GM12878 (cell line): ENCODE measurements around the gene PNPLA8. TPM values are rescaled to one million over a fixed set of nuclear protein-coding genes. Genes with fewer than 3 reads are reported as not detected.

Experiments used
- ATAC-seq: fragments of 200-7000 bp; cut with Tn5 transposase; 3 replicates; pipeline ENCODE4 v1.9.1; 2020; ENCODE audit warnings: mild to moderate bottlenecking, moderate library complexity
- BruUV-seq: library from RNA; stranded (reverse); fragments of 400-500 nt; replicated peaks from 2 replicates; lab custom pipeline; 2021; lab: Mats Ljungman, UMichigan
- CTCF ChIA-PET: fragments of 300-600 bp; sonication (Branson Sonifier 250); formaldehyde crosslinking; extraction: SDS; loops from one replicate; lab custom pipeline; 2021; ENCODE audit warnings: inconsistent platforms; lab: Yijun Ruan, JAX
- POLR2A ChIA-PET: fragments of 350-600 bp; formaldehyde crosslinking; extraction: SDS; loops from one replicate; lab custom pipeline; 2021; ENCODE audit warnings: inconsistent platforms; lab: Charles Lee
- RAD21 ChIA-PET: fragments of 300-600 bp; sonication (Branson Sonifier 250); formaldehyde crosslinking; loops from one replicate; lab custom pipeline; 2023; ENCODE audit warnings: antibody characterized with exemption; ENCODE audit not compliant: unreplicated experiment; lab: Charles Lee
- SMC1A ChIA-PET: fragments of 300-600 bp; sonication (Branson Sonifier 250); formaldehyde crosslinking; loops from one replicate; lab custom pipeline; 2023; ENCODE audit not compliant: unreplicated experiment, uncharacterized antibody; lab: Charles Lee
- DNase-seq: peaks from one replicate; pipeline ENCODE4 v3.0.0-alpha.2; 2011; ENCODE audit warnings: low read depth, low spot score
- FAIRE-seq: peaks from 3 replicates; lab custom pipeline; 2011; peaks lifted over from hg19 to GRCh38; lab: Jason Lieb, UNC
- H2AFZ ChIP-seq: 2 replicates; pipeline ENCODE4 v1.6.0; 2011; ENCODE audit warnings: low read depth, low read length, control low read depth; ENCODE audit not compliant: control insufficient read depth
- H3K27ac ChIP-seq: 2 replicates; pipeline ENCODE4 v1.5.1; 2011; ENCODE audit warnings: control low read depth; ENCODE audit not compliant: control insufficient read depth, insufficient read depth
- H3K27me3 ChIP-seq, 2 experiments: replicated peaks in 1 of 2; 2 replicates each; pipeline versions ENCODE4 v1.6.0 to v1.6.1; 2011; ENCODE audit warnings: low read length in 1 of 2; ENCODE audit not compliant: control insufficient read depth in 2 of 2, insufficient read depth in 2 of 2
- H3K36me3 ChIP-seq, 2 experiments: 2 replicates each; pipeline ENCODE4 v1.5.1; 2011; ENCODE audit warnings: low read length in 1 of 2; ENCODE audit not compliant: control insufficient read depth in 2 of 2, insufficient read depth in 2 of 2
- H3K4me1 ChIP-seq: 2 replicates; pipeline ENCODE4 v1.6.1; 2011; ENCODE audit warnings: mild to moderate bottlenecking, low read length, moderate library complexity, mixed read lengths; ENCODE audit not compliant: control insufficient read depth, insufficient read depth
- H3K4me2 ChIP-seq: 2 replicates; pipeline ENCODE4 v1.6.0; 2011; ENCODE audit warnings: control low read depth; ENCODE audit not compliant: control insufficient read depth, insufficient read depth
- H3K4me3 ChIP-seq: fragments of 200-600 bp; sonication (generic); 2 replicates; pipeline ENCODE4 v1.5.1; 2016
- H3K79me2 ChIP-seq: 2 replicates; pipeline ENCODE4 v1.6.0; 2011; ENCODE audit warnings: low read length; ENCODE audit not compliant: control insufficient read depth, insufficient read depth
- H3K9ac ChIP-seq: 2 replicates; pipeline ENCODE4 v1.8.0; 2011; ENCODE audit warnings: low read length, control low read depth, mixed read lengths; ENCODE audit not compliant: control insufficient read depth, insufficient read depth
- H3K9me3 ChIP-seq: replicated peaks from 3 replicates; pipeline ENCODE4 v1.5.1; 2011; ENCODE audit warnings: mild to moderate bottlenecking, low read length; ENCODE audit not compliant: control insufficient read depth, insufficient read depth
- H4K20me1 ChIP-seq: 2 replicates; pipeline ENCODE4 v1.6.0; 2011; ENCODE audit not compliant: control insufficient read depth, insufficient read depth
- EED ChIP-seq: sonication (generic); IDR thresholded peaks from 2 replicates; pipeline ENCODE4 v1.6.1; 2016; ENCODE audit warnings: antibody characterized with exemption, low read depth
- EGR1 ChIP-seq, 2 experiments: IDR thresholded peaks; 1 replicate in 1 of 2; 2 replicates in 1 of 2; pipeline ENCODE4 v1.6.1; 2011 to 2012; ENCODE audit warnings: low read depth in 2 of 2, low read length in 2 of 2, borderline replicate concordance in 1 of 2, mild to moderate bottlenecking in 1 of 2, moderate library complexity in 1 of 2
- ETV6 ChIP-seq, 2 experiments: fragments of 450-650 bp in 1 of 2; IDR thresholded peaks in 1 of 2; conservative IDR thresholded peaks in 1 of 2; 2 replicates each; pipeline ENCODE4 v1.6.1; 2014; ENCODE audit warnings: antibody characterized with exemption in 1 of 2, borderline replicate concordance in 1 of 2, low read depth in 1 of 2, mild to moderate bottlenecking in 1 of 2, moderate library complexity in 1 of 2
- GABPA ChIP-seq: IDR thresholded peaks from 2 replicates; pipeline ENCODE4 v1.6.1; 2014; ENCODE audit warnings: antibody characterized with exemption, low read depth, mild to moderate bottlenecking, inconsistent platforms
- GATAD2B ChIP-seq: fragments of 450-650 bp; conservative IDR thresholded peaks from 2 replicates; pipeline ENCODE4 v1.6.1; 2017; ENCODE audit warnings: low read depth, mild to moderate bottlenecking, moderate library complexity
- IKZF2 ChIP-seq, 2 experiments: fragments of 450-650 bp; IDR thresholded peaks; 2 replicates each; pipeline ENCODE4 v1.6.1; 2017; ENCODE audit warnings: mild to moderate bottlenecking in 2 of 2, moderate library complexity in 2 of 2
- LARP7 ChIP-seq: fragments of 450-650 bp; IDR thresholded peaks from 2 replicates; pipeline ENCODE4 v1.6.1; 2017; ENCODE audit warnings: mild to moderate bottlenecking
- MAX ChIP-seq: IDR thresholded peaks from 2 replicates; pipeline ENCODE4 v1.6.1; 2012; ENCODE audit warnings: low read depth, low read length, improper control_type of control experiment
- MTA2 ChIP-seq: fragments of 450-650 bp; IDR thresholded peaks from 2 replicates; pipeline ENCODE4 v1.6.1; 2016; ENCODE audit warnings: low read depth, mild to moderate bottlenecking, moderate library complexity
- NR2F1 ChIP-seq: fragments of 450-650 bp; conservative IDR thresholded peaks from 2 replicates; pipeline ENCODE4 v1.6.1; 2017; ENCODE audit warnings: mild to moderate bottlenecking
- RAD51 ChIP-seq: fragments of 450-650 bp; IDR thresholded peaks from 2 replicates; pipeline ENCODE4 v1.6.1; 2016; ENCODE audit warnings: moderate library complexity, mild to moderate bottlenecking, inconsistent platforms
- RCOR1 ChIP-seq: conservative IDR thresholded peaks from 2 replicates; pipeline ENCODE4 v1.6.1; 2012; ENCODE audit warnings: low read depth, low read length, improper control_type of control experiment
- SKIL ChIP-seq: fragments of 450-650 bp; IDR thresholded peaks from 2 replicates; pipeline ENCODE4 v1.6.1; 2017; ENCODE audit warnings: mild to moderate bottlenecking, low read depth, inconsistent platforms; ENCODE audit not compliant: poor library complexity, severe bottlenecking
- SMAD1 ChIP-seq: fragments of 450-650 bp; IDR thresholded peaks from 2 replicates; pipeline ENCODE4 v1.6.1; 2018; ENCODE audit warnings: mild to moderate bottlenecking, low read depth; ENCODE audit not compliant: partially characterized antibody
- SMARCA5 ChIP-seq: fragments of 450-650 bp; IDR thresholded peaks from 2 replicates; pipeline ENCODE4 v1.6.1; 2017; ENCODE audit warnings: mild to moderate bottlenecking
- ZBTB40 ChIP-seq: fragments of 450-650 bp; IDR thresholded peaks from 2 replicates; pipeline ENCODE4 v1.6.1; 2016; ENCODE audit warnings: mild to moderate bottlenecking, moderate library complexity, borderline replicate concordance
- WGBS: methylation state at CpG from one replicate; pipeline ENCODE4 v1.1.6; 2016; ENCODE audit warnings: low lambda C conversion rate; ENCODE audit not compliant: insufficient replicate concordance, insufficient coverage; ENCODE audit errors: missing lambda C conversion rate; 5-methylcytosine and 5-hydroxymethylcytosine counted together
- in situ Hi-C: fragments of 300-500 bp; cut with MboI; formaldehyde crosslinking; loops from 9 replicates; pipeline ENCODE4 v1.14.3; 2018; ENCODE audit warnings: mixed read lengths
- intact Hi-C: fragments of 100-400 bp; cut with micrococcal nuclease; formaldehyde crosslinking; loops from one replicate; pipeline ENCODE4 v1.14.2; 2022; ENCODE audit not compliant: unreplicated experiment
- polyA plus RNA-seq, 11 experiments: library from polyadenylated mRNA; depleted of rRNA in 4 of 11; unstranded in 6 of 11; stranded (reverse) in 5 of 11; fragments of >200 nt; fragmentation: Nextera tagmentation in 4 of 11; fragmentation: Illumina TruSeq in 1 of 11; extraction: Ambion mirVana in 4 of 11; extraction: Trizol in 1 of 11; gene quantifications; 1 replicate in 1 of 11; 2 replicates in 10 of 11; pipeline versions ENCODE4 v1.2.1 to v1.2.3, GENCODE V29; 2011 to 2016; ENCODE audit warnings: inconsistent platforms in 2 of 11, missing spikeins in 2 of 11, low read depth in 1 of 11
- total RNA-seq, 4 experiments: library from RNA; depleted of rRNA in 3 of 4; stranded (reverse); fragments of >200 nt in 3 of 4; fragmentation: Illumina TruSeq in 1 of 4; extraction: Trizol in 1 of 4; gene quantifications; 2 replicates each; pipeline versions ENCODE4 v1.2.1 to v1.2.3, GENCODE V29; 2013 to 2021

The PNPLA8 gene
- total and polyA plus RNA-seq, 10 of the 15 experiments (the other 5 are each of a cell fraction or from before 2014, with no cell fraction given) = 8.0 to 16.3 (median 12.2) TPM

- RAD21 ChIA-PET = interaction anchor here (0.6 to 3.3 kb wide), 7 partner anchors 13 to 44 kb away, joined by 4 to 30 read pairs (median 8); partner anchors contain the start of genes DNAJB9 and THAP5
- peak; percentile 44; the same call in 1 of the 2 replicates for TF ChIP-seq EED
- TF ChIP-seq EGR1 (IDR thresholded peaks at IDR 0.05; ENCODE audit: borderline replicate concordance in 1 of 2, low read depth in 2 of 2, low read length in 2 of 2) = peak in 1 of 2 experiments; percentile 60; a peak in 1 of 3 replicates
- TF ChIP-seq SMARCA5 = 0 out of 2 replicates have a peak, but pooled peaks have one; percentile 44
- no peak for TF ChIP-seq ZBTB40
- peak; percentile 43 for TF ChIP-seq SKIL
- TF ChIP-seq NR2F1 = no peak
- TF ChIP-seq LARP7 = 0 out of 2 replicates have a peak, but pooled peaks have one; percentile 42
- TF ChIP-seq RCOR1 = no peak
- TF ChIP-seq RAD51 = no peak
- peak; percentile 51 for TF ChIP-seq GATAD2B
- TF ChIP-seq MTA2 = peak; percentile 16; the same call in 1 of the 2 replicates
- peak; percentile 63 to 65; a peak in 2 of 4 replicates for TF ChIP-seq IKZF2 (IDR thresholded peaks at IDR 0.05)
- peak; percentile 10 for TF ChIP-seq MAX
- TF ChIP-seq ETV6 (conservative IDR thresholded peaks at IDR 0.05 in 1 of 2, IDR thresholded peaks at IDR 0.05 in 1 of 2; ENCODE audit: borderline replicate concordance in 1 of 2, low read depth in 1 of 2) = no peak
- no peak for TF ChIP-seq GABPA
- peak; percentile 28 for TF ChIP-seq SMAD1
- WGBS = 1% methylated on average over 16 of the region's 22 CpGs
- FAIRE-seq = no peak
- peak; percentile 74 for ATAC-seq
- TSS peak; percentile 80 for BruUV-seq
- SMC1A ChIA-PET = interaction anchor here (0.7 to 3.2 kb wide), 15 partner anchors 8 to 51 kb away, joined by 3 to 18 read pairs (median 5); partner anchors contain the start of genes DNAJB9 and THAP5
- Histone ChIP-seq H3K4me1 (peaks cover 7% of the 10 kb centered on the region), H3K4me3 (peak overlapping the region; percentile 85), H3K79me2 (peaks cover 19% of the 10 kb centered on the region), H3K9ac (peak overlapping the region; percentile 88), H3K27ac (peak overlapping the region; percentile 80), H4K20me1 (no peaks in the 10 kb centered on the region), H3K4me2 (peak overlapping the region; percentile 83), H3K36me3 (no peaks in the 10 kb centered on the region), H3K9me3 (no peaks in the 10 kb centered on the region), H2AFZ (peak overlapping the region; percentile 96), H3K27me3 (no peaks in the 10 kb centered on the region)
- CTCF ChIA-PET = interaction anchor here (0.7 to 4.4 kb wide), 8 partner anchors 12 to 380 kb away, joined by 3 to 27 read pairs (median 4); partner anchors contain the start of genes DNAJB9 and THAP5
- in situ Hi-C loops = loop anchor here (5.0 kb wide), 1 partner anchor 42 kb away; the partner anchor contains the start of genes DNAJB9 and THAP5
- intact Hi-C loops = no loop called here
- no peak for DNase-seq
- POLR2A ChIA-PET = interaction anchor here (1.0 to 3.4 kb wide), 9 partner anchors 8 to 46 kb away, joined by 3 to 45 read pairs (median 4); partner anchors contain the start of genes DNAJB9 and THAP5
These were observed 479 bp downstream of the PNPLA8 start for GRCh38 chr7:108525327-108525984.
